Measurements from ENCODE around the gene PEX5L.

Gene PEX5L

DNA sequence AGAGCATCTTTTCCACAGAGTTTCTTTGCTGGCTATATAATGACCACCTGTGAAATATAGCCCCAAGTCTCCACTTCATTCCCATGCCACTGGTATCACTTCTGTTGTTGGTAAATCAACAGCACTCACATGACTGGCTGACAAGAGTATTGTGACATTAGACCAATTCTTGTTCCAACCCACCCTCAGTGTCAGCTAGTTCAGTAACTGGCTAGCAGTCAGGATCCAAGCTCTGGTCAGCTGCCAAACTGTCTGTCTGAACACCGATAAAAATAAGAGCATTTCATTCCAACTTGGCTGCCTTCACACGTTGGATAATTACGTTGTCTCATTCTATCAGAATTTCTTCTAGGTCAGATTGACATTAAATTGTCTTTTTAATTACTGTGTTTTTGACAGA is 217.4 kb downstream of the PEX5L start:
- WGBS (ENCODE audit: extremely low coverage, insufficient coverage, insufficient read length) = no CpG with 5 or more reads among the region's 3 CpGs
- H3K4ac ChIP-seq (ENCODE audit: low read depth, low read length) = no peak overlapping the region
- H2AFZ ChIP-seq (ENCODE audit: insufficient read depth, low read length, poor library complexity) = no peak overlapping the region
- no peak overlapping the region for H3K4me2 ChIP-seq (ENCODE audit: low read length)
- H3K23ac ChIP-seq (ENCODE audit: low read length) = no peak overlapping the region
- H4K12ac ChIP-seq (ENCODE audit: low read depth, low read length) = no peak overlapping the region
- H3K36me3 ChIP-seq (ENCODE audit: control insufficient read depth in 1 of 2, insufficient read depth in 2 of 2, low read length in 2 of 2) = no peaks in the 10 kb centered on the region
- no peaks in the 10 kb centered on the region for H3K4me1 ChIP-seq (ENCODE audit: control insufficient read depth in 1 of 2, insufficient read depth in 2 of 2, low read length in 2 of 2)
- H3K4me3 ChIP-seq (ENCODE audit: low read depth, low read length) = no peak overlapping the region
- no peaks in the 10 kb centered on the region for H3K27me3 ChIP-seq (ENCODE audit: insufficient read depth, low read length)
- no peak overlapping the region for H2BK12ac ChIP-seq (ENCODE audit: low read length)
- no peak overlapping the region for H3K14ac ChIP-seq (ENCODE audit: low read length)
- no peaks in the 10 kb centered on the region for H3K9me3 ChIP-seq (ENCODE audit: insufficient read depth, low read depth, low read length)
- no peak overlapping the region for H4K91ac ChIP-seq (ENCODE audit: low read depth, low read length)
- no peak overlapping the region for H3K9ac ChIP-seq (ENCODE audit: low read length)
- no peak overlapping the region for H2AK5ac ChIP-seq (ENCODE audit: low read length)
- H3K79me1 ChIP-seq (ENCODE audit: low read length) = no peaks in the 10 kb centered on the region
- no peaks in the 10 kb centered on the region for H3K79me2 ChIP-seq (ENCODE audit: control insufficient read depth, insufficient read depth, low read length, poor library complexity)
- H2BK120ac ChIP-seq (ENCODE audit: insufficient read depth, low read length, poor library complexity) = no peak overlapping the region
- no peak overlapping the region for H2BK5ac ChIP-seq (ENCODE audit: low read depth, low read length, poor library complexity)
- no peak for DNase-seq
- no peak overlapping the region for H3K18ac ChIP-seq (ENCODE audit: low read length)
- no peak overlapping the region for H4K8ac ChIP-seq (ENCODE audit: low read depth, low read length)
- no peak overlapping the region for H3K27ac ChIP-seq (ENCODE audit: low read depth, low read length)

DNA sequence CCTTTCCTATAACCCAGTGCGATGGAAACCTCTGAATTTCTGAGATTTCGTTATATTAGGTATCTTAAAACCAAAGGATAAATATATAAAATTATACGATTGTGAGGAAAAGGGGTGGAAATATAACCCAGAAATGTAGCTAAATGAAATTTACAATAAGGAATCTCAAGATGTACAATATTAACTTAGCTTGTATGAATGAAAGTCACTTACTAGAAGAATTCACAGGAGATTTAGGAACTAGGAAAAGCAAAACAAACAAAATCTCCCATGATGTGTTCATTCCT is 224.7 kb downstream of the PEX5L start:
- Histone ChIP-seq H3K18ac (ENCODE audit: low read length) (no peak overlapping the region), H3K27ac (ENCODE audit: low read depth, low read length) (no peak overlapping the region), H4K8ac (ENCODE audit: low read depth, low read length) (no peak overlapping the region), H3K4ac (ENCODE audit: low read depth, low read length) (no peak overlapping the region), H3K79me2 (ENCODE audit: control insufficient read depth, insufficient read depth, low read length, poor library complexity) (no peaks in the 10 kb centered on the region), H2BK12ac (ENCODE audit: low read length) (no peak overlapping the region), H2BK5ac (ENCODE audit: low read depth, low read length, poor library complexity) (no peak overlapping the region), H4K91ac (ENCODE audit: low read depth, low read length) (no peak overlapping the region), H3K14ac (ENCODE audit: low read length) (no peak overlapping the region), H2AFZ (ENCODE audit: insufficient read depth, low read length, poor library complexity) (no peak overlapping the region), H3K4me1 (ENCODE audit: control insufficient read depth in 1 of 2, insufficient read depth in 2 of 2, low read length in 2 of 2) (no peaks in the 10 kb centered on the region), H3K27me3 (ENCODE audit: insufficient read depth, low read length) (no peaks in the 10 kb centered on the region), H4K12ac (ENCODE audit: low read depth, low read length) (no peak overlapping the region), H2BK120ac (ENCODE audit: insufficient read depth, low read length, poor library complexity) (no peak overlapping the region), H2AK5ac (ENCODE audit: low read length) (no peak overlapping the region), H3K4me2 (ENCODE audit: low read length) (no peak overlapping the region), H3K9me3 (ENCODE audit: insufficient read depth, low read depth, low read length) (no peaks in the 10 kb centered on the region), H3K79me1 (ENCODE audit: low read length) (no peaks in the 10 kb centered on the region), H3K23ac (ENCODE audit: low read length) (no peak overlapping the region), H3K4me3 (ENCODE audit: low read depth, low read length) (no peak overlapping the region), H3K9ac (ENCODE audit: low read length) (no peak overlapping the region), H3K36me3 (ENCODE audit: control insufficient read depth in 1 of 2, insufficient read depth in 2 of 2, low read length in 2 of 2) (no peaks in the 10 kb centered on the region)
- no peak for DNase-seq
- WGBS (ENCODE audit: extremely low coverage, insufficient coverage, insufficient read length) = no CpG with 5 or more reads among the region's 3 CpGs

DNA sequence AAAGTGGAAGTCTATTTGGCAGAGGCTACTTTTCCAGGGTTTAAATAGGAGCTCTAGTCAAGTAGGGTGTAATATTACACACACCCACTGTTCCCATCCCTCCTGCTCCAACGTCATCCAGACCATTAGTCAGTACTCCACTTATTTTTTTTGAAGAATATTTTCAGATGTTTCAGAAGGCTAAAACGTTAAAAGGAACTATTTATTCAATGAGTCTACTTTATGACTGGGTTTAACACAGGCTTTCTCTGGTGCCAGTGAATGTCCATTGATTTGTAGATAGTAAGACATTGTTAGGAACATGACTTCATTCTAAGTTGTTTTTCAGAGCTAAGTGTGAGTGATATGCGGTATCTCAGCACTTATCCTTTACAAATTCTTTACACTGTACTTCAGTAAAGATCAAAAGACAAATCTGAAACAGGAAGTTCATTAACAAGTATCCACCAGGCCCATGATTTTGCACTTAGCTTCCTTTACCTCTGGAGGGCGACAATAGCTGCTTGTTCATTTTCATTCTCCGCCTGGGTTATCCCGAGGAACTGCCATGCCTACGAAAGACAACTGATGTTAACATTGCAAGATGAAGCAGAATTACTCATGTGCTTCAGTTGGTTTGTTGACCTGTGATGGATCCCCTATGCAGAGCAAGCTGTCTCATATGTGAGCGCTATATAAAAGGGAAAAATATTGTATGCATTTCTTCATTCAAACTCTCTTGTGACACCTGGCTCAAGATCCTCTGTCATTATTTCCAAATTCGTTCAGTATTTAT is 225.2 kb downstream of the PEX5L start:
- H3K4me2 ChIP-seq (ENCODE audit: low read length) = no peak overlapping the region
- no CpG with 5 or more reads among the region's 9 CpGs for WGBS (ENCODE audit: extremely low coverage, insufficient coverage, insufficient read length)

DNA sequence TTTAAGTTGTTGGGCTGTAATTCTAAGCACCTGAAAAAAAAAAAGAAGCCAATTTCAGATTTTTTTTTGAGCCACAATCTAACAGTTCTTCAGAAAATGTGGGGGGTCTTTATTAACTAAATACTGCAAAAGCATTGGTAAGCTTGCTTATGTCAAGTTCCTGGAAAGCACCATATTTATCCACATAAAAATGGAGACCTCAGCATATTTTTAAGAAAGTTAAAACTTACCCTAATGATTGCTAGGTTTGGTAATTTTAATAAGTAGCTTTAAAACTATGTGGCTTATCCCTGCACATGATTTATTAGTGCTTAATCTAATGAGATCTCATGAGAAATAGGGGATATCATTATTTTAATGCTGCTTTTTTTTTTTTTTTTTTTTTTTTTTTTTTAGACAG is 227.1 kb downstream of the PEX5L start:
- no peaks in the 10 kb centered on the region for H3K79me2 ChIP-seq (ENCODE audit: control insufficient read depth, insufficient read depth, low read length, poor library complexity)
- H3K23ac ChIP-seq (ENCODE audit: low read length) = no peak overlapping the region
- no peak overlapping the region for H4K12ac ChIP-seq (ENCODE audit: low read depth, low read length)
- no peak overlapping the region for H3K18ac ChIP-seq (ENCODE audit: low read length)
- no peak overlapping the region for H3K4me3 ChIP-seq (ENCODE audit: low read depth, low read length)
- H3K4me2 ChIP-seq (ENCODE audit: low read length) = no peak overlapping the region
- H3K9ac ChIP-seq (ENCODE audit: low read length) = no peak overlapping the region
- no peak overlapping the region for H3K14ac ChIP-seq (ENCODE audit: low read length)
- no peaks in the 10 kb centered on the region for H3K36me3 ChIP-seq (ENCODE audit: control insufficient read depth in 1 of 2, insufficient read depth in 2 of 2, low read length in 2 of 2)
- DNase-seq = no peak
- H3K9me3 ChIP-seq (ENCODE audit: insufficient read depth, low read depth, low read length) = no peaks in the 10 kb centered on the region
- no peak overlapping the region for H2AK5ac ChIP-seq (ENCODE audit: low read length)
- H3K27me3 ChIP-seq (ENCODE audit: insufficient read depth, low read length) = no peaks in the 10 kb centered on the region
- no peak overlapping the region for H3K4ac ChIP-seq (ENCODE audit: low read depth, low read length)
- H2AFZ ChIP-seq (ENCODE audit: insufficient read depth, low read length, poor library complexity) = no peak overlapping the region
- H2BK5ac ChIP-seq (ENCODE audit: low read depth, low read length, poor library complexity) = no peak overlapping the region
- no peak overlapping the region for H2BK12ac ChIP-seq (ENCODE audit: low read length)
- H4K8ac ChIP-seq (ENCODE audit: low read depth, low read length) = no peak overlapping the region
- H3K79me1 ChIP-seq (ENCODE audit: low read length) = no peaks in the 10 kb centered on the region
- no peak overlapping the region for H3K27ac ChIP-seq (ENCODE audit: low read depth, low read length)
- H4K91ac ChIP-seq (ENCODE audit: low read depth, low read length) = no peak overlapping the region
- no peak overlapping the region for H2BK120ac ChIP-seq (ENCODE audit: insufficient read depth, low read length, poor library complexity)
- no peaks in the 10 kb centered on the region for H3K4me1 ChIP-seq (ENCODE audit: control insufficient read depth in 1 of 2, insufficient read depth in 2 of 2, low read length in 2 of 2)

More for the DNA sequence above, 225.2 kb downstream of the PEX5L start:
- H3K9ac ChIP-seq (ENCODE audit: low read length) = no peak overlapping the region
- no peak overlapping the region for H3K18ac ChIP-seq (ENCODE audit: low read length)
- no peaks in the 10 kb centered on the region for H3K36me3 ChIP-seq (ENCODE audit: control insufficient read depth in 1 of 2, insufficient read depth in 2 of 2, low read length in 2 of 2)
- no peak overlapping the region for H4K12ac ChIP-seq (ENCODE audit: low read depth, low read length)
- no peaks in the 10 kb centered on the region for H3K79me1 ChIP-seq (ENCODE audit: low read length)
- H3K79me2 ChIP-seq (ENCODE audit: control insufficient read depth, insufficient read depth, low read length, poor library complexity) = no peaks in the 10 kb centered on the region
- H2BK120ac ChIP-seq (ENCODE audit: insufficient read depth, low read length, poor library complexity) = no peak overlapping the region
- H3K27me3 ChIP-seq (ENCODE audit: insufficient read depth, low read length) = no peaks in the 10 kb centered on the region
- H3K27ac ChIP-seq (ENCODE audit: low read depth, low read length) = no peak overlapping the region
- no peak overlapping the region for H2BK5ac ChIP-seq (ENCODE audit: low read depth, low read length, poor library complexity)
- no peak overlapping the region for H3K4me3 ChIP-seq (ENCODE audit: low read depth, low read length)
- no peak overlapping the region for H3K14ac ChIP-seq (ENCODE audit: low read length)
- peak; percentile 28 to 75 for DNase-seq
- H2BK12ac ChIP-seq (ENCODE audit: low read length) = no peak overlapping the region
- H3K4me1 ChIP-seq (ENCODE audit: control insufficient read depth in 1 of 2, insufficient read depth in 2 of 2, low read length in 2 of 2) = no peaks in the 10 kb centered on the region
- no peak overlapping the region for H2AFZ ChIP-seq (ENCODE audit: insufficient read depth, low read length, poor library complexity)
- H3K23ac ChIP-seq (ENCODE audit: low read length) = no peak overlapping the region
- no peak overlapping the region for H4K91ac ChIP-seq (ENCODE audit: low read depth, low read length)
- no peaks in the 10 kb centered on the region for H3K9me3 ChIP-seq (ENCODE audit: insufficient read depth, low read depth, low read length)
- H2AK5ac ChIP-seq (ENCODE audit: low read length) = no peak overlapping the region
- no peak overlapping the region for H3K4ac ChIP-seq (ENCODE audit: low read depth, low read length)
- H4K8ac ChIP-seq (ENCODE audit: low read depth, low read length) = no peak overlapping the region

Measured in trophoblast cell (in vitro differentiated cells and primary cell).